ENCODE measurements around the gene SUPT20H.
A peak's percentile ranks its signal among the peaks of the same experiment; 100 is the strongest.

SUPT20H gene

DNA sequence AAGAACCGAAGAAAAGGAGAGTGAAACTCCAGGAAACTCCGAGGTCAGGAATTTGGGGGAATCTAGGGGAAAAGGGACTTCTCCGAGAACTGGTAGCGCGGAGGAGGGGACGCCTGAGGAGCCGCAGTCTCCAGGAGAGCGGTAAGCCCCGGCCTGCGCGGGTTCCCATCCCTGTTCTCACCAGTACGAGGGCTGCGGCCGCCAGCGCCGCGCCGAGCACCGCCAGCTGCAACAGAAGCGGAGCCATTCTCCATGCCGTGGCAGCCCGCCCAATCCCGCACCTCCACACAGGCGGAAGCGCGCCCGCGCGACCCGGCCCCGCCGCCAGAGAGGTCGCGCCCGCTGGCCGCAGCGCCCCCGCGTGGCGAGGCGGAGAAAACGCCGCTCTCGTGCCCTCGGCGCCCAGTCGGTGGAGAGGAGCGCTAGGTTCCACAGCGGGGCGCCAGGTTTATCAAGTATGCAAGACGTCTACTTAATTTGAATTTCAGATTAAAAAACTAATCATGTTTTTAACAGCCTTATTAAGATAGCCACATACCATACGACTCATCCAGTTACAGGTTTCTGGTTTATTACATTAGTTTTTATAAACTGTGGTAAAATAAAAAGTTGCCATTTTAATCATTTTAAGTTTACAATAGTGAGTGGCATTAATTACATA lies 60.3 kb downstream of the SUPT20H start, which contains the start of gene ALG5:
Gene ALG5 (minus strand): TSS at position 287 of the 661 bp plus-strand sequence. CDS start 40 bp downstream, at position 247.
- DNase-seq (ENCODE audit: low spot score) = peak; percentile 88

DNA sequence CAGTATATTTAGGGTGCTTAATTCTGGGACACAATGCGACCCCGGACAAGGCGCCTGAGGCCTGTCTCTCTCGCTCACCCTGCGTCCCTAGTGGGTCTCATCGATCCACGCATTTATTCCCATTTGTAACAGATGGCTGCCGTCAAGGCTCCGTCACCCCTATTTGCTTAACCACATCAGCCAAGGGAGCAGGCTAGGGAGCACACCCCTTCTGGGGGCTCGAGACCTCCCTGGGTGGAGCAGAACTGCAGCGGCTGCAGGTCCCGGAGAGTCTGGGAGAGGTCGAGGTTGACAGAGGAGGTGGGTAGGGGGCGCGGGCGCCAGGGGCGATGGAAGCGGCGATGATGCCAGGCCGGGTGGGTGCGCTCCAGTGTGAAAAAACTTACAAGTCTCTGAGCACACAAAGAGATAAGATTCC lies 60.9 kb downstream of the SUPT20H start:
- peak; percentile 2 for DNase-seq (ENCODE audit: low spot score)

DNA sequence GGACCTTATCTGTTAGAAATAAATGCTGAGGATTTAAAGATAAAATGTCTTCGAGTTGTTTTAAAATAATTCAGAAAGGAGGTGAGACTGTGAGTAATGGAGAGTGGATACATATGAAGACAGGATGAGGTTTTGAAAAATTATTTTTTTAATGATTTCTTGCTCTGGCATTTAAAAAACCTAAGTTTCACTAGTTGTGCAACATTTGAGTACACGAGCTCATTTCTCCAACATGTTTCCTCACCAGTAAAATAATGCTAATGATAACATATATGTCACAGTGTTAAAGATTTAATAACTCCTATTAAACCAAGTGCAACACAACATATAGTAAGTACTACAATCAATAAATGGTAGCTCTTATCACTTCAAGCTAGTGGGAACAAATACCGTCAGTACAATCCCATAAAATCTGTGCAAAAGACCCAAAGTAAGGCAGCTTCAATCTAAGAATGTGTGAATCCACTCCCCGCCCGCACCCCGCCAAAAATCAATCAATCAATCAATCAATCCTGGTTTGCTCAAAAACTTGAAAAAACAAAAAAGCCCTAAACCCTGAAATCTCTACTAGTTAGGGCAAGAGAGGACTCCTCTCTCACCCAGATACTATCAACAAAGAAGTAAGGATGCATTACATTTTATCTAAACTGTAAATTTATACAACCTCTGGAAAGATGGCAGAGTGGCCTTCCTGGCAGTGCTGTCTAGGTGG lies 61.6 kb downstream of the SUPT20H start:
- DNase-seq (ENCODE audit: low spot score) = peak; percentile 2

DNA sequence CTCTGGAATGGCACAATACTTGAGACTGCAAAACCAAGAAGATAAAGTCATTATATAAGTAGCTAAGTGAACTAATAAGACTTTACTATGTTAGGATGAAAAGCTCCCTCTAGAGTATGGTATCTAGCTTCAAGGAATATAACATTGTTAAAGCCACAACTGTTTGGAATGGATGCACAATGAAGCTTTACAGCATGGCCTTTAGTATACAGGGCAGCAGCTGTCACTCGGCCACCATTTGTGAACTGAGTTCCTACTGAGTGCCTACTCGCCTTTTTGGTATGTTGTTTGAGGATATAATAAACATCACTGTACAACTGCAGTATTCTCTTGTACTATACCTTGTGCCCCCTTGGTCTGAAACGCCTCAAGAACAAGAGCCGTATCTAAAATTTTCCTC lies 67.1 kb downstream of the SUPT20H start:
- no peak for DNase-seq (ENCODE audit: low spot score)

DNA sequence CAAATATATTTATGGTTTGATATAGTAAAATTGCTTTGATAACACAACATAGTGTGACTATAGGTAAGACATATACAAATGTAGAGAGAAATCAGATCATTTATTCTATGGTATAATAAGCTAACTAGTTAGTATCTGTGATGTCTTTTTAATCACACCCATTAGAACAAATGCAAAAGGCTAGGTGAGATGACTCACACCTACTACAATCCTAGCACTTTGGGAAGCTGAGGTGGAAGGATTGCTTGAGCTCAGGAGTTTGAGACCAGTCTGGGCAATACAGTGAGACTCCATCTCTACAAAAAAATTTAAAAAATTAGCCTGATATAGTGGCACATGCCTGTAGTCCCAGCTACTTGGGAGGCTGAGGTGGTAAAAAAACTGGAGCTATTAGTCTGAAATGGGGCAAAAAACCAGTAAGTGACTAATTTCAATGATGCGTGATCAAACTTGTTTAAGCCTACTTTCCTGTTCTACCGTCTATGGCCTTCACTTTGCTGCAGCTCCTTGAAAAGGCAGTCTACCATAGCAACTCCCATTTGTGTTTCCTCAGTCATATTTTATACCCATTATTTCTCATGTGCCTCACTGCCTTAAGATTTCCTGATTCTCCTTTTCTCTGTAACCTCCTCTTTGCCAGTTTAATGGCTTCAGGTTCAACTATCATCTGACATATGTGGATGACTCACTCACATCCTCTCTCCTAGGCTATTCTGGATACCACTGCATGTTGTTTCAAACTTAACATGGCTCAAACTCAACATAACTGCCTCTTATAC lies 72.8 kb downstream of the SUPT20H start:
- DNase-seq (ENCODE audit: low spot score) = no peak

DNA sequence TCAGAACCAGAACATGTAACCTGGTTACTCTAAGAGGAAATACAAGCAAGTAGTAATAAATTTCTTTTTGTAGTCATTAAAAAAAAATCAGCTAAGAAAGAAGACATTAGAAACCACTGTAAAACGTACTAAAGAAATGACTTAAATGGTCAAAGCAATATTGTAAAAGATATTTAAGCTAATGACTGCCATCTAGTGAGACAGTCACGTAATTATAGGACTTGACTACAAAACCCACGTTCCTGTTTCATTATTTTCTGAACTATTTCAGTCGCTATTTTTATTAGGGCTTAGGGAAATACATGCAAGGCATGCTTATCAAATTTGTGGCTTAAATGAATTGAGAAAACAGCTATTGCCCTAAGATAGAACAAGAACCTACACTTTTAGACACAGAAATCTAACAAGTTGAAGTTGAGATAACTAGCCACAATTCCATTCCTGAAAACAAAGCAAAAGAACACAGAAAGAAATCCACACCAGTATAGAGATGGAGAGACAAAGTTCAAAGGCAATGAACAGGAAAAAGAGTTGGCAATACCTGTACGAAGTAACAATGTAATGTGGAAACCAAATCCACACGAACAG lies 78.2 kb downstream of the SUPT20H start:
- DNase-seq (ENCODE audit: low spot score) = peak; percentile 75

DNA sequence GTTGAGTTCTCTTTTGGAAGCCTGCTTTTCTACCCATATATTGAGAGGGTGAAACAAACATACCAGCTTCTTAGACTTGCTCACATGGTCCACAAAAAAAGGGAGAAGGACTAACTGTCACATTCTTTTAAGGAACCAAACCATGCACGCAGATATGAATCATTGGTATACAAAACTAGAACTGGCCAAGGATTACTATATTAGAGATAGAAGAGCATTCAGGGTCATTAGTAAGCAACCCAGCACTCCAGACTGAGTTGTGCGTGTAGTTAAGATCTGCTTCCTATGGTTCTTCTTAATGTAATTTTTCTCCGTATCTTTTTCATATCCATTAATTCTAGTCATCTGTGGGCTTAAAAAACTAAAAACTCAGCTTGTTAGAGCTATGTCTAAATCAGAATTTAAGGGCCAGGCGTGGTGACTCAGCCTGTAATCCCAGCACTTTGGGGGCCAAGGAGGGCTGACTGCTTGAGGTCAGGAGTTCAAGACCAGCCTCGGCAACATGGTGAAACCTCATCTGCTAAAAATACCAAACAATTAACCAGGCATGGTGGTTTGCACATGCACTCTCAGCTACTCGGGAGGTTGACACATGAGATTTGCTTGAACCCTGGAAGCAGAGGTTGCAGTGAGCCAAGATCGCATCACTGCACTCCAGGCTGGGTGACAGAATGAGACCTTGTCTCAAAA lies 80.0 kb downstream of the SUPT20H start:
- DNase-seq (ENCODE audit: low spot score) = no peak

DNA sequence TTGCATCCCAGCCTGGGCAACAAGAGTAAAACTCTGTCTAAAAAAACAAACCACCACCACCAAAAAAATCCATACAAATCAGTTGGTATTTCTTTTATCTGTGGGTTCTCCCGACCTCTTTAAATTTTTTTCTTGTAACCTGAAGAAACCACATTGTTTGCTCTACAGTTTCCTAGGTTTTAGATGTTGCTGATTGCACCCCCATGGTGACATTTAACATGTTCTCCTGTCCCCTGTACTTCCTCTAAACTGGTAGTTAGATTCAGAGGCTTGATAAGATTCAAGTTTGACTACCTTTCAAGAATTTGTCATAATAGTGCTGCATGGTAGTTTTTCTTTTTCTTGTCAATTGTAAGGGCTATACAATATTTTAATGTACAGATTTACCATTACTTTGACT lies 84.3 kb downstream of the SUPT20H start:
- DNase-seq (ENCODE audit: low spot score) = no peak

DNA sequence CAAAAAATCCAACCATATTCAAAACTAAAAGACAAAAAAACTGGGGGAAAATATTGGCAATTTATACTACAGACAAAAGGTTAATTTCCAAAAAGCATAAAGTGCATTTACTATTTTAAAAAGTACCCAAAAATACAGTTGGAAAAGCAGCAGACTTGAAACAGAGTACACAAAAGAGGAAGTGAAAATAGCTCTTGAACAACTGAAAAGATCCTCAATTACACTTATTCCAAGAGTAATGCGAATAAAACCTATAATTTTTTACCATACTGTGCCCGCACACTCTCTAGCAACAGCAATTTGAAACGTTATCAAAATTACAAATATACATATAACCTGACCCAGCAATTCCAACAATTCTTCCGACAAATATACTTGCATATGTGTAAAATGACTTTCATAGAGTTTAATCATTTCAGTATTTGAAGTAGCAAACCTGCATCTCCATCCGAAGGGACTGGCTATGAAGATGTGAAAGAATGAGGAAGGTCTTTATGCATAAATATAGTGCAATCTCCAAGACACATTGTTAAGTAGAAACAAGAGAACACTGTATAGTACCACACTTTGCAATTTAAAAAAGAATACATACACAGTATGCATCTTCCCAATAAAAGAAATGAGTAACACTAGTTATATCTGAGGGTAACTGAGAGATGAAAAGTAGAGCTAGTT lies 85.7 kb downstream of the SUPT20H start:
- no peak for DNase-seq (ENCODE audit: low spot score)

DNA sequence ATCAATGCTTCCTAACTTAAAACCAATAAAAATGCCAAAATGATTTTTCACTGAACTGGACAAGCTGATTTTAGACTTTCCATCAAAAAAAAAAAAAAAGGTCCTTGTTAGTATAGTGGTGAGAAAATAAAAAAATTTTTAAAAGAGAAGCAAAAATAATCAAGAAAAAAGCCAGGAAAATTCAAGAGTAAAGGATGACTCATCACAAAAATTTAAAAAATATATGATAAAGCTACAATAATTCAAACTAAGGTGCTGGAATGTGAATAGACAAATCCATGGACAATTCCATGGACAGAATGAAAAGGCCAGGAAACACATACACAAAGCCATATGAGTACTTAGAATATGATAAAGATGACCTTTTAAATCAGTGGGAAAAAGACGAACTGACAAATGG lies 86.5 kb downstream of the SUPT20H start:
- DNase-seq (ENCODE audit: low spot score) = no peak

DNA sequence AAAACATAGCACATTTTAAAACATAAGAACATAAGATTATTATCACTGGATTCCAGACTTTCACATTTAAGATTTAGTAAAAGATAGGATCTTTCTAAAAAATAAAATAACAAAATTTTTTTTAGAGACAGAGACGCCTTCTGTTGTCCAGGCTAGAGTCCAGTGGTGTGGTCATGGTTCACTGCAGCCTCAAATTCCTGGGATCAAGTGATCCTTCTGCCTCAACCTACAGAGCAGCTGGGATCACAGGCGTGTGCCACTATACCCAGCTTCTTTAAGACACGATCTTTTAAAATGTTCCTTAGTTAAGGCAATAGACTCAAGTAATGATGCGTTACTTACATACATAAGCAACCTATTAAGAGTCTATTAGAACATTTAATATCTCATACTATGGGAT lies 93.1 kb downstream of the SUPT20H start:
- no peak for DNase-seq (ENCODE audit: low spot score)

DNA sequence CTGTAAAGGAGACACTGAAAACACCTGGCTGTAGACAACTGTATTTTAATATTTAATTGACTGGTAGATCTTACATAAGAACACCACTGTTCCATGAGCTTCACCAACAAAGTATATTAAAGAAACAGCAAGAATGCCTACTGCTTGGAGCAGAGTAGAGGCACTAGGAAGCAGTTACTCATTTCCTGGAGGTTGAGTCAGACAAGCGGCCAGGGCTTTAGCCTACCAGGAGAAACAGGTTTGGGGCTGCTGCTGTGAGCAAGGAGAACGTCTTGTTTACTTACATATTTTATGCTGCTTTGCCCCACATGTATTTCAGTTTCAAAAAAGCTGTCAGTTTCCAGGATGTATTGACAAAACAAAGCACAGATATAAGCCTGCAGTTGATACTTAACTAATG lies 93.7 kb downstream of the SUPT20H start:
- DNase-seq (ENCODE audit: low spot score) = peak; percentile 77

DNA sequence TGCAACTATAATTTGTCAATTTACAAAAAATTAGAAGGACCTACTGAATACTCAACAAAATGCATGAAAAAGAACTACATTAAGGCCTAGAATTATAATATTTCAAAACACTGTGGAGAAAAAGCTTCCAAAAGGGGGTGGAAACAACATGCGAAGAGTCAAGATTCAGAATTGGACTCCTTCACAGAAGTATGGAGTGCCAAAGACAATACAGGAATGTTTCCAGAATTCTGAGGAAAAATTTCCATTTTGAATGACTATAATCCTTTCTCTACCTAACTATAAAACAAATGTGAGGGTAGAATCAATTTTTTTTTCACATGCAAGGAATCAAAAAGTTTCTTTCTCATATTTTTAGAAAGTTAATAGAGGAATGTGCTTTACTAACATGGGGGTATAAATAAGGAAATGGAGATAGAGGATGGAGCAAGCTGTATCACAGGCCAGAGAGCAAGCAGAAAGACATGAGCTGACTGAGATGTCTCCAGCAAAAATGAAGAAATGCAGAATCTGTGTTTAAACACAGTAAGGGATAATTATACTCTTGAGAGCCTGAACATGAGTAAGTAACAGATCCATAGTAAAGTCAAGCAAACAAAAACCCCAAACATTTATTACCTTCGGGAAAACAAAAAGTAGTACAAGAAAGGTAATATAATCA lies 99.9 kb downstream of the SUPT20H start:
- no peak for DNase-seq (ENCODE audit: low spot score)
